NK-92 treated with Interleukin-12 subunit alpha and Interleukin-12 subunit beta, amount 100 ng/mL, for 24 hours (cell line): ENCODE measurements around the gene TOR1A.

Source experiments
- DNase-seq: peaks from one replicate; lab custom pipeline; 2025; lab: John Stamatoyannopoulos, UW

Gene TOR1A

DNA sequence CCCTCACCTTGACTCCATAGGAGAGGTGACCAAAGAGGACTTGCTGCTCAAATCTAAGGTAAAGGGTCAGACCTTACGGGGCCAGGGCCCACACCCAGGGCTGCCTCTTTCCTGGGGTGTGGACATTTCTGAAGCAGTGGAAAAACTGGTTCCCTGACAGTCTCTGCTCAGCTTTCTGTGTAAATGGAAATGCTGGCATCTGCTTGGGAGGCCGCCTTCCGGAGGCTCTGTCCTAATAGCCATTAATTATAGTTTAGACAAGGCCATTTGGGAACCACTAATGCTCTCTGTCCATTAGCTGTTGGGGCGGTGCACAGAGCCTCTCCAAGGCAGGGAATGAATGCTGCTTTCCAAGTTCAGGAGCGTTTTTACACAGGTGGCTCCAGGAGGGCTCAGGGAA lies 28.6 kb upstream of the TOR1A start:
- DNase-seq, result no peak

DNA sequence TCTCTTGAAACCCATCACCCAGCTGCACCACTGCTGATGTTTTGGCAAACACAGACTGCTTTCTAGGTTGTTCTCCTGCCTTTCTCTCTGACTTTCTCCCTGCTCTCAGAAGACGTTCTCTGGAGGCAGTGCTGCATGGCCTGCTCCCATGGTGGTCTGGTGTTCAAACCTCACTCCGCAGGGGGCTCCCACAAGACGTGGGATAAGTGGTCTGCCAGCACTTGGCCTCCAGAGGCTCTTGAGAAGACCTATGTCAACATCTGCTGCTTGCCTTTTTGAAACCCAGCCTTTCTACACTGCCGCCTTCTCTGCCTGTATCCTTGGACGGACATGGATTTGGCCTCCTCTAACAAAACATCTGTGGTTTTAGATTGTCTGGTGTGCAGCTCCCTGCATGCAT lies 27.9 kb upstream of the TOR1A start:
- DNase-seq, result no peak

DNA sequence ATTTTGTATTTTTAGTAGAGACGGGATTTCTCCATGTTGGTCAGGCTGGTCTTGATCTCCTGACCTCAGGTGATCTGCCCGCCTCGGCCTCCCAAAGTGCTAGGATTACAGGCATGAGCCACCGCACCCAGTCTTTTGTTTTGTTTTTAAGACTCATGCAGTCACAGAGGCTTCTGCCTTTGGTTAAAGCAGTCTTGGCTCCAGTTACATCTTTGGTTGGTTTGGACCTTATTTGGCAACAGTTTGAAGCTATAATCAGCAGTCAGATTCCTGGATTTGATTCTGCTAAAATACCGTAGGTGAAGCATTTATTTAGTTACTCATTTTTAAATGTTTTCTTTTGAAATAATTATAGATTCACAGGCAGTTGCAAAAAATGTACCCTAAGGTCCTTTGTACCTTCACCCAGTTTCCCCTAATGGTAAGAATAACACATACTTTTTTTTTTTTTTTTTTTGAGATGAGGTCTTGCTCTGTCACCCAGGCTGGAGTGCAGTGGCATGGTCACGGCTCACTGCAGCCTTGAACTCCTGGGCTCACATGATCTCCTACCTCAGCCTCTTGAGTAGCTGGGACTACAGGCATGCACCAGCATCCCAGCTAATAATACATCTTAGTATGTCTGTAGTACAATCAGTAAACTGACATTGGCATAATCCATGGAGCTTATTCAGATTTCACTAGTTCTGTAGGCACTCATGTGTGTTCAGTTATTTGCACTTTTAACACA lies 27.1 kb upstream of the TOR1A start:
- no peak for DNase-seq

DNA sequence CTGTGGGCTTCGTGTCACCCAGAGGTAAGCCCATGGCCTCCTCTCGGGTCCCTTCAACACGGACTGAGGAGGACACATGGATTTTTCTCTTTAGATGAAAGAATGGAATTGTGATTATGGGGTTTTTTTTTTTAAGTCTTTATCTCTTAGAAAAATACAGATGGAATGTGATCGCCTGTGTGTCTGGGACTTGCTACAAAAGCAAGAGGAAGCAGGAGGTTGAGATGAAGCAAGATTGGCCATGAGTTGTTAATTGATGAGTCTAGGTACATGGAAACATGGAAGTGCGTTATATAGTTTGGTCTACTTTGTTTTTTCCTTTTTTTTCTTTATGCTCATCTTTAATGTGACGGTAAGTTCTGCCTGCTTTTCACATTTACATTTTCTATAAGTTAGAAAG lies 26.0 kb upstream of the TOR1A start:
- no peak for DNase-seq

DNA sequence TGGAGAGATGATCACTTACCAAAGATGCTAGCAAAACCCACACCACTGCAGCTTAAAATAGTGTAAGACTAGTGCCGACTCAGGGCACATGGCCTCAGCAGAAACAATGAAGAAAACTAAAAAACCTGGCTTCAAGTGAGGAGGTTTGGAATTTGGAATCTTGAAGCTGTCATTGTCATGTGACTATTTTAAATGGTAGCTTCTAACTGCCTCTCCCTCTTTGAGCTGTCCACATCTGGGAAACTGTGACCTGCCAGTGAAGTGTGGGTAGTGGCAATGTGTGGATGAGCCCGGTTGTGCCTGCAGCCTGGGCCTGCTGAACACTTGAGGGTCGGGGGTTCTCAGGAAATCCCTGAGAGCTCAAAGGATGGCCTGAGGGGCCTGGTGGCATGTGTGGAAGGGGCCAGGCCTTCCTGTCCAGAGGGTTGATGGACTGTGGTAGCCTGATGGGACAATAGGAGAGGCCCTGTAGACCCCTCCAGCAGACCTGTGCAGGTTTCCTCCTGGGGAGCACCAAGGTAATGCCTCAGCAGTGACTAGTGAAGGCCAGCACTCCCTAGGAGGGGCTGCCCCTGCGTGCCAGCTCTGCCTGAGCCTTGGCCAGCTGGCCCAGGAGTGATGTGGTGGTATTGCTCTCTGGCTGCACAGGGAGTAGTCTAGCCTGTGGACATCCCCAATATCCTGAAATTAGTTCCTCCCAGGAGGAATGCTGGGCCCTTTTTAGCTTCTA lies 24.9 kb upstream of the TOR1A start:
- DNase-seq, result no peak

DNA sequence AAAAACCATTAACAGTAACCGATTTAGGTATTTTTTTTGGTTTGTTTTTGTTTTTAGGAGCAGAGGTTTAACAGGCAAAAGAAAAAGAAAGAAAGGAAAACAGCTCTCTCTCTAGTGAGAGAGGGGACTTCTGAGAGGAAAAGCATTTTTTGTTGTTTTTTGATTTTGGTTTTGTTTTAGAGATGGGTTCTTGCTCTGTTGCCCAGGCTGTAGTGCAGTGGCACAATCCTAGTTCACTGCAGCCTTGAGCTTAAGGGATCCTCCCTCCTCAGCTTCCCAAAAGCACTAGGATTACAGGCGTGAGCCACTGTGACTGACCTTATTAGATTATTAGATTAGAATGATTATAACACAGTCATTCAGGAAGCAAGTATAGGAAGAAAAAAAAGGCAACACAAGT lies 21.4 kb upstream of the TOR1A start:
- DNase-seq, result no peak

DNA sequence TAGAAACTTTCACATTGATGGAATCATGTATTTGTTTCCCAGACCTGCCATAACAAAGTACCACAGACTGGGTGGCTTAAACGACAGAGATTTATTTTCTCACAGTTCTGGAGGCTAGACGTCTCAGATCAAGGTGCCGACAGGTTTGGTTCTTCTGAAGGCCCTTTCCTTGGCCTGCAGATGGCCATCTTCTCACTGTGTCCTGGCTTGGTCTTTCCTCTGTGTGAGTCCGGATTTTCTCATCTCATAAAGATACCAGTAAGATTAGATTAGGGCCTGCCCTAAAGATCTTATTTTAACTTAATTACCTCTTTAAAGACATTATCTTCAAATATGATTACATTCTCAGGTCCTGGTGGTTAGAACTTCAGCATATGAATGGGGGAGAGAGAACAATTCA lies 17.1 kb upstream of the TOR1A start:
- DNase-seq, result no peak

DNA sequence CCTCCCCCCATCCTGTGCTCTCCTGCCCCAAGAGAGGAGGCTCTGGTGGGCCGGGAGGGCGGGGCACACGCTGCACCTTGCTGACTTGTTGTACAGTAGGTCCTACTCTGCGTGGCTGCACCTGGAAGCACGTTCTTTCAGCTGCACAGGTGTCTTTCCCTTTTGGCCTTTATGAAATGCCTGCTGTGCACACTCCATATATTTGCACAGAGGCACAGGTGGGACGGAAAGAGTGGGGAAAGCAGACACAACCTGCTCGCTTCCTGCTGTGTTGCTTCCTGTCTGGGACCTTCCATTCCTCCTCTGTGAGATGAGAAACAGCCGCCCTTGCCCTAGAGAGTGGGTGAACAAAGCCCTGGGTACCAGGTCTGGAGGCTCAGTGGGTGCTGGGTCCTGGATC lies 16.1 kb upstream of the TOR1A start:
- DNase-seq, result no peak

DNA sequence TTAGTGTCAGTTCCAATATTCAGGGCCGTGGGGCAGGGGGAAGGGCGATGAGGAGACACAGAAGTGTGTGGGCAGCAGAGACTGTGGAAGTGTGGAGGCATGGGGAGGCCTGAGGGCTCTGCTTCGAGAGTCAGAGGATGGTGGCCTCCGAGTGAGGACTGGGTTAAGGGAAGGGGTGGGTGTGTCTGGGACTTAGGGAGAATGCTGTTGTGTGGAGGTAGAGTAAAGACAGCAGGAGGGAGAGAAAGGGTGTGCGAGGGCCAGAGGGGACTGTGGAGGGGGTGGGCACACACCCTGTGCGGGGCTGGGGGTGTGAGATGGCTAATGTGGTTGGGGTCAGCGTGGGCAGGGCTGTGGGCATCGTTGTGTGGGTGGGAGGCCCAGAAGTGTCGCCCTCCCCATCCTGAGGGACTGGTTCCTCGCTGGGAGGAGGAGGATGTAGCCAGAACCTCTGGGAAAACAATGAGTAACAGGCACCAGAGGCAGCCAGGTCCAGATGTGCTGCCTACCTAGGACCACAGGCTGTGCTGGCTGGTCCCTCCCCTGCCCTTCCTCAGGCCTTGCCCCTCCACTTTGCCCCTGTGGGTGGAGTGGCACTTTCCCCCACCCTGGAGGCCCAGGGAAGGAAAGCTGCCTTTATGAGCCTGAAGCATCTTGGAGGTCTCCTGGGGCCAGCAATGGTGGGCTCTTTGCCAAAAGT lies 15.5 kb upstream of the TOR1A start:
- DNase-seq, result no peak

DNA sequence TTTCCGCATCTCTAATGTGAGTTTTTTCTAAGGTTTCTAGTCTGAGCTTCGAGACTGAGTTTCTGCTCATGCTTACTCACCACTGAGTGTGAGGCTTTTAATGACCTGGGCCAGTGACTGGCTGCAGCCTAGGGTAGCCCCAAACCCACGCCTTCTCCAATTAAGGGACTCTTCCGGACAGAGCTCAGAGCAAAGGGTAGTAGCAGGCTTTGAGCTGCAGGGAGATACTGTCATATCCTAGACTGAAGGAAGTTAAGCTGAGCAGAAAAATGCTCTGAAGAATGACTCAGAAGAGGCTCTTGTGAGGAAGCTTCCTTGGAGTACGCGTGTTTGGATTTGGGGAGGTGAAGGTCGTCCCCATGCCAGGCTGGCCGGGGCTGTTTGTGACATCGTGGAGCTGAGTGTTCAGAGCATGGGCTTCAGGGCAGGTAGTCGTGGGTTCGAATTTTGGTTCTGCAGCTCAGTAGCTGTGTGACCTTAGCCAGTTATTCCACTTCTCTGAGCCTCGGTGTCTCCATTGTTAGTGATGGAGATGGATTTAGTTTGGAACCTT lies 14.8 kb upstream of the TOR1A start:
- DNase-seq, result no peak

DNA sequence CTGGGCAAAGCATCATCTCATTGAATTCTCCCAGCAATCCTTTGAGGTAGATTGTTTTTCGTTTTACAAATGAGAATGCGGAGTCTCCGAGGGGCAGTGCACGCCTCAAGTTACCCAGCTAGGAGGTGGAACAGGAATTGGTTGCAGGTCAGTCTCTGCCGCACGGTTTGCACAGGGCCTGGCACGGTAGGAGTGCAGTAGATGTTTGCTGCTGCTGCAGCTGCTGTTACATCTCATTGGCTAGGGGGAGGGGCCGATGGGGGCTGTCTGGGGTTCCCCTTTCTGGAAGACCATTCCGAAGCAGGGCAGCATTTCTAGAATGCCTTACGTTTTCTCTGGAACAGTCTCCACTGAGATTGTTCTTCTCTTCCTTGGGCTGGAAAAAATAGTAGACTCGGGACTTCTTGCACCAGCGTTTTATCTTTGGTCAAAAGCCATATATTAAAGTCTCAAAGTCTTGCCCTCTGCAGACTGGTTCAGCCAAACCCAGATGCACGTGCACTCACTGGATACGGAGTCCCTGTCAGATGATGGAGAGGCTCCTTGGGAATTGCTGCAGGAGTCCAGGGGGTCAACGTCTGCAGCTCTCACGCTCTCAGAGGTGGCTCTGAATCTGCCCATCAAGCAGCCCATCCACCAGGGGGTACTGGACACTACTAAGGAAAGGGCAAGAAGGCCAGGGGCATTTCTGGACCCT lies 12.5 kb upstream of the TOR1A start:
- DNase-seq, result no peak

DNA sequence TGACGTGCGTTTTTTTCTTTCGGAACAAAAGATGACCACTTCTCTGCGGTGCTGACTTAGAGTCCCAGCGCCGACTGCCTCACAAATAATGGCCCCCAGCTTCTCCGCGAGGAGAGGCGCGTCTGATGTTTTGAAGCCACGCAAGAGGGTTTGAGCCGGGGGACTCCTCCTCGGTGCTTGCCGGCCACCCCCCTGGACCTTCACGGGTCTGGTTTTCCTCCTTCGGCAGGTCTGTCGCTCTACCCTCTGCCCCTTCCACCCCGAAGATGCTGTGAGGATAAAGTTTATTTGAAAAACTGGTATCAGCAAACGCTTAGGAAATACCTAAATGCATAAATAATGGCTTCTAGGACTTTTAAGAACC lies 11.9 kb upstream of the TOR1A start:
- no peak for DNase-seq

DNA sequence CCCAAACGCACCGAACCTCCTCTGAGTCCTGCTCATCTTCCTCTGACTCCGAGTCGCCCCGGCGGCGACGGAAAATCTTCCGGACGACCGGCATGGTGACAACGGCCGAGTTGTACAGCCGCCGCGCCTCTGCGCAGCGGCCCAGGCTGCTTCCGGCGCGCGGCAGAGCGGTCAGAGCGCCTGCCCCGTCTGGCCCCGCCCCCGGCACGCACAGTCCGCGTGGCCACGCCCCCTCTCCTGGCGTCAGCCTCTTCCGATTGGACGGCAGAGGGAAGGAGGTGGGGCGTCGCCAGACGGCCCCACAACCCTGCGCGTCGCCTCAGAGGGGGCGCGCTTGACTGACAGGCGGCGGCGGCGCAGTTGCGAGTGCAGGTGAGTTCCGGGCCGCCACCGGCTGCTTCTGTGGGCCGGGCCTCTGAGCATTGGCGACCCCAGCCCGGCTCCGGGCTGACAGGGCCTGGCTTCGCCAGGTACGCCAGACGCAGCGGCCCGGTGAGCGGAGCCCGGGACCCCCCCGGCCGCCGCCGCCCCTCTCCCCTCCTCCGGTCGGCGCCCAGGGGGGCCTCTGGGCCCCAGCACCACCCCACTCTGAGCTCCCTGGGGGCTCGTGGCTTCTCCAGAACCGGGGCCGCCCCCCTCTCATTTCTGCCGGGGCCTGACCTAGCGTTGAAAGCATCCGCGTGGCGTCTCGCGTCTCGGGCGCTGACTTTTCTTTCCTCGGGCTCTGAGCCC lies 11.4 kb upstream of the TOR1A start, which contains the start of the genes C9orf78 and USP20:
TSS of gene C9orf78 (minus strand) at position 148 of the 732 bp plus-strand sequence. CDS start at position 94, 54 bp downstream.
TSS of gene USP20 (plus strand) at position 331 of the 732 bp plus-strand sequence. CDS start 17,098 bp downstream, outside the sequence.
- DNase-seq, result peak; percentile 88

DNA sequence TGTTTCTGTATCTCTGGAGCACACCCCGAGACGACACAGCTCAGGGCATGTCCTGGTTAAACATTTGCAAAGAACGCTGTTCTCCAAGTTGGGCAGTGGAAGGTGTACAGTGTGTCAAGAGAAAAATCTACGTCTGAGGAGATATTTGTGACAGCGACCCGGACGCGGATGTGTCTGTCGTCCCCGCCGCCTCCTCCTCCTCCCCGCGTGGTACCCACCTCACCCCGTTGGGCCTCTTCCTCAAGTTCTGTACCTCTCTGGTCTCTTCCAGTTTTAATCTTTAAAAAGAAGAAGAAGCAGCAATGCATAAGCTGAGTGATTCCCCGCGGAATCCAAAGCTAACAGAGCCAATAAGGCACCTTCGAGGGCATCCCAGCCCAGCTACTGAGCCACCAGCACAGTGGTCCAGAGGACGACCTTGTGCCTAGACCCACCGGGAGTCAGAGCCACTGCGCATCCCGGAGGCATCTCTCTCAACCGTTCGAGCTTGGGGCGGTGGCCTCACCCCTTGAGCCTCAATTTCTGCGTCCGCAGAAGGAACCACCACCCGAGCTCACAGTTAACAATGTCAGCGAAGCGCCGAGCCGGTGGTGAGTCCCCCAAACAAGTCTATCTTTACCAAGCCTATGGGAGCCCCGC lies 10.7 kb upstream of the TOR1A start:
- DNase-seq, result no peak

DNA sequence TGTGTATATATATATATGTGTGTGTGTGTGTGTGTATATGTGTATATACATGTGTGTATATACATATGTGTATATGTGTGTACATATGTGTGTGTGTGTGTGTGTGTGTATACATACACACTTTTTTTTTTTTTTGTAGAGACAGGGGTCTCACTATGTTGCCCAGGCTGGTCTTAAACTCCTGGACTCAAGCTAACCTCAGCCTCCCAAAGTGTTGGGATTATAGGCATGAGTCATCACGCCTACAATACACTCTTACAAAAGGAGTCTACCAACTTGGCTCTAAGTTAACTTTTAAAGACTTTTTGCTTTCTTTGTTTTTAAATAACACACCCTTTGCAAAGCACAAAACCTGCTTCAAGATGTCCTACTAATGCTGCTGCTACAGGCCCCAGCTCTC lies 9.0 kb upstream of the TOR1A start:
- no peak for DNase-seq

DNA sequence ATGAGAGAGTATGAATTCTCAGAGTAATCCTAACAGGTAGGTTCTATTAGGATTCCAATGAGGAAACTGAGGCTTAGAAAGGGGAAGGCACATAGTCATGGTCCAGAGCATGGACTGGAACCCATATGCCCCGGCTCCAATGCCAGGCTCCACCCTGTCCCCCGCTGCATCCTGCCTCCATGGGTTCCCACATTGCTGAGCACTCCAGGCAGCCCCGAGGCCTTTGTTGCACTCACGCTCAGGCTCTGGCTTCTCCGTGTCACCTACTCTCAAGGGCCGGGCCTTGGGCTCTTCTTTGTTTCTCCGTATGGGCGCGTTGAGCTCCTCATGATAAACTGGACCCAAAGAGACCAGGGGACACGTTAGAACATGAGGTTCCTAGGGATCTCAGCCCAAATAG lies 5.0 kb upstream of the TOR1A start:
- no peak for DNase-seq

DNA sequence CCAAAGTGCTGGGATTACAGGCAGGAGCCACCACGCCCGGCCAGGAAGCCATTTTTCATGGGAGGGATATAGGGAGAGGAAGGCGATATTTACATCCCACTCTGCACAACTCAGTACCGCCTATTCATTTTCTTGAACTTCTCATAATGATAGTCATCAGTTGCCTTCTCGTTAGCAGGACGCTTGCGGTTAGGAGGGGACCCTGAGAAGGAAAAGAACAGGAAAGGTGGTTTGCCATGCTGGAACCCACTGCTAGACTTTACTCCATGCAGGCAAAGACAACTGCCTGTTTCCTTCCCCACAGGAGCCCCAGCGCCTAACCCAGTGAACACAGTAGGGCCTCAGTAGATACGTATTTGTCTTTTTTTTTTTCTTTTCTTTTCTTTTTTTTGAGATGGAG lies 4.1 kb upstream of the TOR1A start:
- no peak for DNase-seq

DNA sequence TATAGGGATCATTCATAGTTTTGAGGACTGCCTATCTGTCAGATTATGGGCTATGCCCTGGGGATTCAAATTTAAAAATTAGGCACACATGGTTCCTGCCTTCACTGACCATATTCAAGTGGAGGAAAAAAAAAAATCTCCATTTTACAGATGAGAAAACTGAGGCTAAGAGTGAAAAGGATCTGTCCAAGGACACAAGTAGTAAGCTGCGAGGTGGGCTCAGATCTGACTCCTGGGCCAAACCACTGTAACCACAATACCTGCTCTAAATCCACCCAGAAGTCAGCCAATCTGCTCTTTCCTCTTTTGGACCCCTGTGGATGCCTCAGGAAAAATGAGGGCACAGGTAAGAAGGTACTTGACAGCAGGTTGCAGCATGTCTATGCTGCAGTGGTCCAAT lies 2.8 kb upstream of the TOR1A start:
- no peak for DNase-seq

DNA sequence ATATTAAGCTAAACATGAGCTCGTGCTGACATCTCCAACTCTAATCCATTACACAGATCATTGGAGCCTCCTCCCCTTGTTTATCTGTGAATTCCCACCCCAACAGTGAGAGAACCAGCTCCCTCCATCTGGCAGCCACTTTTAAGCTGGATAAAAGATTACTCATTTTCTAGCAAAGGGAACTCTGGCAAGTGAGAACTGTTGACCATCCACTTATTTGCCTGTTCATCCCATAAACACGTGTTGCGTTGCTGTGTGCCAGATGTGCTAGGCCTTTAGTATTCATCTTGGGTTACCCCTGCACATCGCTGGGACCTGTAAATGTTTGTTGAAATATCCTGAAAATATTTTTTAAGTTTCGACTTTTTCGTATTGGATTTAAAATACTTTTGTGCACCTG lies 2.4 kb upstream of the TOR1A start:
- DNase-seq, result no peak

DNA sequence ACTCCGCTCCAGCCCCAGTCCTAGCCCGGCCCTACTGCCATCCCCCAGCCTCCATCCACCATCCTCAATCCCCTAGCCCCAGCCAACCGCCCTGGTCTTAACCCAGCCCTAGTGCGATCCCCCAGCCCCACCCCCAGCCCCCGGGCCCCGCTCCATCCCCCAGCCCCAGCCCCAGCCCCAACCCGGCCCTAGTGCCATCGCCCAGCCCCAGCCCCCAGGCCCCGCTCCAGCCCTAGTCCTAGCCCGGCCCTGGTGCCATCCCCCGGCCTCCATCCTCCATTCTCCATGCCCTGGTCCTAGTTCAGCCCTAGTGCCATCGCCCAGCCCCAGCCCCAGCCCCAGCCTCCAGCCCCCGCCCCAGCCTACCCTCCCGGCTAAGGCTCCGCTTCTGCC lies 398 bp downstream of the TOR1A start:
- no peak for DNase-seq
